ENCODE data around the gene VAPA. TPM values are rescaled to one million over a fixed set of nuclear protein-coding genes. Genes with fewer than 3 reads are reported as not detected.
A peak's percentile ranks its signal among the peaks of the same experiment; 100 is the strongest.

The VAPA gene
- total and polyA plus RNA-seq, 10 of the 15 experiments (the other 5 are each of a cell fraction or from before 2014, with no cell fraction given), result 70.9 to 252 (median 166) TPM

DNA sequence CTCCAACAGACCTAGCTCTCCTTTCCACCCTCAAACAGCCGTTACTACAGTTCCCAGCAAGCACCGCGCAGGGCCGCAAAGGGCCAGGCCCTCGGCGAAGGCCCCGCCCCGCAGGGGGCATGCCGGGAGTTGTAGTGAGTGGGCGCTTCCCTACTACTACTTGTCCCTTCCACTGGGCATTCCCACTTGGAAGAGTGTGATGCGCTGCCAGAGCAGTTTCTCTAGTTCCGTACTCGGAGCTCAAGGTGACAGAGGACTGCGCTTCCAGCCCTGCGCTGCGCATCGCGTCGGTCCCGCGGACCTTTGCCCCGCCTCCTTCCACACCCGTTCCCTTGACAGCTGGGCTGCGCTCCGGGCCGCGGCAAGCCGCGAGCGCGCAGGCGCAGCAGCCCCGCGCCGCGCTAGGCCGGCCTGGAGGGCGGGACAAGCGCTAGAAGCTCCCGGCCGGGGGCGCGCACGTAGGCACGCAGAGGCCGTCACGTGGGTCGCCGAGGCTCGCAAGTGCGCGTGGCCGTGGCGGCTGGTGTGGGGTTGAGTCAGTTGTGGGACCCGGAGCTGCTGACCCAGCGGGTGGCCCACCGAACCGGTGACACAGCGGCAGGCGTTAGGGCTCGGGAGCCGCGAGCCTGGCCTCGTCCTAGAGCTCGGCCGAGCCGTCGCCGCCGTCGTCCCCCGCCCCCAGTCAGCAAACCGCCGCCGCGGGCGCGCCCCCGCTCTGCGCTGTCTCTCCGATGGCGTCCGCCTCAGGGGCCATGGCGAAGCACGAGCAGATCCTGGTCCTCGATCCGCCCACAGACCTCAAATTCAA, at the start of gene VAPA (continued):
- TF ChIP-seq MYB (IDR thresholded peaks at IDR 0.05; ENCODE audit: borderline replicate concordance, low read depth, low read length) (no peak), ZBED1 (IDR thresholded peaks at IDR 0.05; ENCODE audit: borderline replicate concordance) (no peak), PAX8 (IDR thresholded peaks at IDR 0.05) (no peak), CHD2 (IDR thresholded peaks at IDR 0.05; ENCODE audit: borderline replicate concordance, low read depth, low read length) (peak; percentile 76), ETV6 (conservative IDR thresholded peaks at IDR 0.05 in 1 of 2, IDR thresholded peaks at IDR 0.05 in 1 of 2; ENCODE audit: borderline replicate concordance in 1 of 2, low read depth in 1 of 2) (no peak), IKZF1 (conservative IDR thresholded peaks at IDR 0.05) (peak; percentile 99), NFYA (IDR thresholded peaks at IDR 0.05; ENCODE audit: borderline replicate concordance, low read depth, low read length) (no peak), TBL1XR1 (IDR thresholded peaks at IDR 0.05; ENCODE audit: low read depth, low read length) (0 out of 2 replicates have a peak, but pooled peaks have one; percentile 15), BHLHE40 (IDR thresholded peaks at IDR 0.05; ENCODE audit: borderline replicate concordance in 1 of 2, low read depth in 2 of 2, low read length in 1 of 2) (peak; percentile 19 to 85; a peak in 2 of 4 replicates), RFX5 (IDR thresholded peaks at IDR 0.05; ENCODE audit: low read depth, low read length) (no peak), POLR2AphosphoS2 (IDR thresholded peaks at IDR 0.05; ENCODE audit: low read depth, low read length) (peak; percentile 81; the same call in 1 of the 2 replicates), GATAD2B (conservative IDR thresholded peaks at IDR 0.05; ENCODE audit: low read depth) (peak; percentile 66; the same call in 1 of the 2 replicates), FOXK2 (IDR thresholded peaks at IDR 0.05) (no peak), SREBF2 (IDR thresholded peaks at IDR 0.05; ENCODE audit: low read length) (no peak), ZZZ3 (IDR thresholded peaks at IDR 0.05; ENCODE audit: control insufficient read depth, insufficient read length, low read depth) (no peak), POLR2AphosphoS5 (IDR thresholded peaks at IDR 0.05; ENCODE audit: low read length) (peak; percentile 83)
- TF ChIP-seq, protein P1, sequence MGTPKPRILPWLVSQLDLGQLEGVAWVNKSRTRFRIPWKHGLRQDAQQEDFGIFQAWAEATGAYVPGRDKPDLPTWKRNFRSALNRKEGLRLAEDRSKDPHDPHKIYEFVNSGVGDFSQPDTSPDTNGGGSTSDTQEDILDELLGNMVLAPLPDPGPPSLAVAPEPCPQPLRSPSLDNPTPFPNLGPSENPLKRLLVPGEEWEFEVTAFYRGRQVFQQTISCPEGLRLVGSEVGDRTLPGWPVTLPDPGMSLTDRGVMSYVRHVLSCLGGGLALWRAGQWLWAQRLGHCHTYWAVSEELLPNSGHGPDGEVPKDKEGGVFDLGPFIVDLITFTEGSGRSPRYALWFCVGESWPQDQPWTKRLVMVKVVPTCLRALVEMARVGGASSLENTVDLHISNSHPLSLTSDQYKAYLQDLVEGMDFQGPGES (IDR thresholded peaks at IDR 0.05), result peak; percentile 39; the same call in 1 of the 2 replicates
- TF ChIP-seq, protein P2, sequence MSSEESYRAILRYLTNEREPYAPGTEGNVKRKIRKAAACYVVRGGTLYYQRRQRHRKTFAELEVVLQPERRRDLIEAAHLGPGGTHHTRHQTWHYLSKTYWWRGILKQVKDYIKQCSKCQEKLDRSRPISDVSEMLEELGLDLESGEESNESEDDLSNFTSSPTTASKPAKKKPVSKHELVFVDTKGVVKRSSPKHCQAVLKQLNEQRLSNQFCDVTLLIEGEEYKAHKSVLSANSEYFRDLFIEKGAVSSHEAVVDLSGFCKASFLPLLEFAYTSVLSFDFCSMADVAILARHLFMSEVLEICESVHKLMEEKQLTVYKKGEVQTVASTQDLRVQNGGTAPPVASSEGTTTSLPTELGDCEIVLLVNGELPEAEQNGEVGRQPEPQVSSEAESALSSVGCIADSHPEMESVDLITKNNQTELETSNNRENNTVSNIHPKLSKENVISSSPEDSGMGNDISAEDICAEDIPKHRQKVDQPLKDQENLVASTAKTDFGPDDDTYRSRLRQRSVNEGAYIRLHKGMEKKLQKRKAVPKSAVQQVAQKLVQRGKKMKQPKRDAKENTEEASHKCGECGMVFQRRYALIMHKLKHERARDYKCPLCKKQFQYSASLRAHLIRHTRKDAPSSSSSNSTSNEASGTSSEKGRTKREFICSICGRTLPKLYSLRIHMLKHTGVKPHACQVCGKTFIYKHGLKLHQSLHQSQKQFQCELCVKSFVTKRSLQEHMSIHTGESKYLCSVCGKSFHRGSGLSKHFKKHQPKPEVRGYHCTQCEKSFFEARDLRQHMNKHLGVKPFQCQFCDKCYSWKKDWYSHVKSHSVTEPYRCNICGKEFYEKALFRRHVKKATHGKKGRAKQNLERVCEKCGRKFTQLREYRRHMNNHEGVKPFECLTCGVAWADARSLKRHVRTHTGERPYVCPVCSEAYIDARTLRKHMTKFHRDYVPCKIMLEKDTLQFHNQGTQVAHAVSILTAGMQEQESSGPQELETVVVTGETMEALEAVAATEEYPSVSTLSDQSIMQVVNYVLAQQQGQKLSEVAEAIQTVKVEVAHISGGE (CRISPR knock-in tag; IDR thresholded peaks at IDR 0.05), result no peak
- TF ChIP-seq, protein P3, sequence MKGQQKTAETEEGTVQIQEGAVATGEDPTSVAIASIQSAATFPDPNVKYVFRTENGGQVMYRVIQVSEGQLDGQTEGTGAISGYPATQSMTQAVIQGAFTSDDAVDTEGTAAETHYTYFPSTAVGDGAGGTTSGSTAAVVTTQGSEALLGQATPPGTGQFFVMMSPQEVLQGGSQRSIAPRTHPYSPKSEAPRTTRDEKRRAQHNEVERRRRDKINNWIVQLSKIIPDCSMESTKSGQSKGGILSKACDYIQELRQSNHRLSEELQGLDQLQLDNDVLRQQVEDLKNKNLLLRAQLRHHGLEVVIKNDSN (IDR thresholded peaks at IDR 0.05; ENCODE audit: borderline replicate concordance, extremely low read length, insufficient read depth, low read depth, low read length), result peak; percentile 96
- TF ChIP-seq, protein P4, sequence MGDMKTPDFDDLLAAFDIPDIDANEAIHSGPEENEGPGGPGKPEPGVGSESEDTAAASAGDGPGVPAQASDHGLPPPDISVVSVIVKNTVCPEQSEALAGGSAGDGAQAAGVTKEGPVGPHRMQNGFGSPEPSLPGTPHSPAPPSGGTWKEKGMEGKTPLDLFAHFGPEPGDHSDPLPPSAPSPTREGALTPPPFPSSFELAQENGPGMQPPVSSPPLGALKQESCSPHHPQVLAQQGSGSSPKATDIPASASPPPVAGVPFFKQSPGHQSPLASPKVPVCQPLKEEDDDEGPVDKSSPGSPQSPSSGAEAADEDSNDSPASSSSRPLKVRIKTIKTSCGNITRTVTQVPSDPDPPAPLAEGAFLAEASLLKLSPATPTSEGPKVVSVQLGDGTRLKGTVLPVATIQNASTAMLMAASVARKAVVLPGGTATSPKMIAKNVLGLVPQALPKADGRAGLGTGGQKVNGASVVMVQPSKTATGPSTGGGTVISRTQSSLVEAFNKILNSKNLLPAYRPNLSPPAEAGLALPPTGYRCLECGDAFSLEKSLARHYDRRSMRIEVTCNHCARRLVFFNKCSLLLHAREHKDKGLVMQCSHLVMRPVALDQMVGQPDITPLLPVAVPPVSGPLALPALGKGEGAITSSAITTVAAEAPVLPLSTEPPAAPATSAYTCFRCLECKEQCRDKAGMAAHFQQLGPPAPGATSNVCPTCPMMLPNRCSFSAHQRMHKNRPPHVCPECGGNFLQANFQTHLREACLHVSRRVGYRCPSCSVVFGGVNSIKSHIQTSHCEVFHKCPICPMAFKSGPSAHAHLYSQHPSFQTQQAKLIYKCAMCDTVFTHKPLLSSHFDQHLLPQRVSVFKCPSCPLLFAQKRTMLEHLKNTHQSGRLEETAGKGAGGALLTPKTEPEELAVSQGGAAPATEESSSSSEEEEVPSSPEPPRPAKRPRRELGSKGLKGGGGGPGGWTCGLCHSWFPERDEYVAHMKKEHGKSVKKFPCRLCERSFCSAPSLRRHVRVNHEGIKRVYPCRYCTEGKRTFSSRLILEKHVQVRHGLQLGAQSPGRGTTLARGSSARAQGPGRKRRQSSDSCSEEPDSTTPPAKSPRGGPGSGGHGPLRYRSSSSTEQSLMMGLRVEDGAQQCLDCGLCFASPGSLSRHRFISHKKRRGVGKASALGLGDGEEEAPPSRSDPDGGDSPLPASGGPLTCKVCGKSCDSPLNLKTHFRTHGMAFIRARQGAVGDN (IDR thresholded peaks at IDR 0.05), result no peak; the same call in 1 of the 2 replicates

Data from GM12878 (cell line).